NCI-H774 (cell line): ENCODE data around the gene TLE2.

Experiments used
- DNase-seq: peaks from one replicate; lab custom pipeline; 2025; lab: John Stamatoyannopoulos, UW

Gene TLE2

GRCh38 chr19:2949939-2950285, 79.2 kb downstream of the TLE2 start:
- DNase-seq, result no peak
